ENCODE data around the gene LIF.
"Not testable (repeated sequence)": the region's sequence is repeated elsewhere in the genome, so short reads cannot be mapped to it uniquely, and the experiment has no call there.

The LIF gene

DNA sequence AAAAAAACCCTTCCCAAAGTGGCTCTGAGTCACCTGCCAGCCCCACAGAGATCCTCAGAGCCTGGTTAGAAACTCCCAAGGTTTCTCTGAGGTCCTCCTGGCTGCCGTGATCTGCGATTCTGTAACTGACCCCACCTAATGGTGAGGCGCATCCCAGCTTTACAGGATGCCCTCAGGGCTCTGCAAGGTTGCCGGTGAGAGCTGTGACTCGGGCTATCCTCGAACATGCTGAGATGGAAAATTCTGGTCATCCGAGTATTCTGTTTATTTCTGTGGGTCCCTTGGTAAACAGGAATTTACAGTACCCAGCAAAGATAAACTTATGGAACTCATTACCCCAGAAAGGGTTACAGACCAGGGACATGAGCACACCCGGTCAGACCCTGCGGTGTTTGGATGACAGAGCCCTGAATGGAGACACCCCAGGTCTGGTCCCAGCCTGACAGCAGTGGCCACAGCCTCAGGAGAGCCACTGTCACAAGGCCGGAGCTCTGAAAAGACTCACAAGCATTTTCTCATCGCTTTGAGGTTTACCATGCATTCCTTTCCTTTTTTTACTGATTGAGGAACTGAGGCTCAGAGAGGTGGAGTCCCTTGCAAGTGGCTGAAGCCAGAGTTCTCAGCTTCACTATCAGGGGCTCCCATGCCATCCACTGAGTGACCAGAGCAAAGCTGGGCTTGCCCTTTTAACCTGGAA lies 22.2 kb downstream of the LIF start:
- no peak for DNase-seq

DNA sequence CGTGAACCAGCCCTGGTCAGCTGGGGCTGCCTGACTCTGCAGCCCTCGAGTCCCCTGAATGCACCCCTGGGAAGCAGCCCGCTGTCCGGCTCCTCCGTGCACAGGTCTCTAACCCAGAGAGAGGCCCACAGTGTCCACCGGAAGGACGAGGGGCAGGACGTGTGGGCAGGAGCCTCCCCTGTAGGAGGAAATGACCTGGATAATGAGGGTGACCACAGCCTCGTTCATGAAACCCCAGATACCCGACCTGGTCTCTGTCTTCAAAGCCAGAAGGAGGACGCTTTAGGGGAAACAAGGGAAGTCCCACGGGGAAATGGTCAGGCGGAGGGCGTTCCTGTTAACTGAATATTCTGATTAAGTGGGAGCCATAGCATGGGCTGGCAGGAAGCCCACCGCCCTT lies 23.3 kb downstream of the LIF start:
- DNase-seq, result no peak

DNA sequence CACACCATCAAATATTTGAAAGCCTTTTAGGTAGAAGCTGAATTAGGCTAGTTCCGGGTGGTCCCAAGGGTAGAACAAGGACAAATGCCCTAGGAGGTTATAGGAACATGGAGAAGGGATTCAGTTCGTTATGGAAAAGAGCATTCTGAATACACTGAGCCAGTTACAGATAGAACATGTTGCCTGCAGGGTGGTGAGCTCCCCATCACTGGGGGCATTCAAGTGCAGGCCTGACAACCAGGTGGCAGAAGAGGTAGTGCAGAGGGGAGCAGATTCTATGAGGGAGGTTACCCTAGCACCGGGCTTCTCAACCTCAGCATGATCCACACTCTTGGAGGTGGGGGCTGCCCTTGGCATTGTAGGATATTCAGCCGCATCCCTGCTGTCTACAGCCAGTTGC lies 24.2 kb downstream of the LIF start:
- DNase-seq, result no peak

DNA sequence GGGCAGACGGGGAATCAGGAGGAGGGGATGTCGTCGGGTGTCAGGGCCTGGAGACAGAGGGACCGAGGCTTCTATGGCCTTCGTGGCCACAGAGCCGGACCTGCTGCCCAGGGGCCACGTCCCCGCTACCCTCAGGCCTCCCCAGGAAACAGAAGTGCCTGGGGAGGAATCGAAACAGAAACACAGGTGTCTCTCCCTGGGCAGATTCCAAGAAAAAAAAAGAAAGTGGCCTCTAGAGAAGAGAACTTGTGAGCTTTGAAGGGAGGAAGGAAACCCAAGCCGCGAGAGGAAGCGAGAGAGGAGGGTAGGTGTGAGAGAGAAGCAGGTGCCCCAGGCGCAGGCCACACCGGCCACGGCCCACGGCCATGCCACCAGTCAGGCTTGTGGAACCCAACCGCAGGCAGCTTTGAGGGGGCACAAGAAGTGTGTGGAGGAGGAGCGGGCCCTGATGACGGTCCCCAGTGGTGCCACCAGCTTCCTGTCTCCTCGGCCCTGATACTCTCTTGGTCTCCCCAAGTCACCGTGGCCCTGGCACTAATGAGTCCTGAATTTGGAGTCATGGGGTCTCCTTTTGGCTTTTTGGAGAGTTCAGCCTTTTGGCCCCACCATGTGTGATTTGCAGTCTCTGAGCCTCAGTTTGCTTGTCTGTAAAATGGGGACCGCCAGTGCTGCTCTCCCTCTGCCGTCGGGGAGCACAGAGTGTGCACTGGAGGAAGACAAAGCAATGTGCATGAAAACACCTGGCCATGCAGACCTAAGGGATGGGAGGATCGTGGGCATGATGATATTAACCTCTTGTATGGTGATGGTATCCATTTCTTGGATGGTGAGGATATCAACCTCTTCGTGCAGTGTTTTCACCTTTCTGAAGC lies 25.2 kb downstream of the LIF start:
- DNase-seq, result no peak

DNA sequence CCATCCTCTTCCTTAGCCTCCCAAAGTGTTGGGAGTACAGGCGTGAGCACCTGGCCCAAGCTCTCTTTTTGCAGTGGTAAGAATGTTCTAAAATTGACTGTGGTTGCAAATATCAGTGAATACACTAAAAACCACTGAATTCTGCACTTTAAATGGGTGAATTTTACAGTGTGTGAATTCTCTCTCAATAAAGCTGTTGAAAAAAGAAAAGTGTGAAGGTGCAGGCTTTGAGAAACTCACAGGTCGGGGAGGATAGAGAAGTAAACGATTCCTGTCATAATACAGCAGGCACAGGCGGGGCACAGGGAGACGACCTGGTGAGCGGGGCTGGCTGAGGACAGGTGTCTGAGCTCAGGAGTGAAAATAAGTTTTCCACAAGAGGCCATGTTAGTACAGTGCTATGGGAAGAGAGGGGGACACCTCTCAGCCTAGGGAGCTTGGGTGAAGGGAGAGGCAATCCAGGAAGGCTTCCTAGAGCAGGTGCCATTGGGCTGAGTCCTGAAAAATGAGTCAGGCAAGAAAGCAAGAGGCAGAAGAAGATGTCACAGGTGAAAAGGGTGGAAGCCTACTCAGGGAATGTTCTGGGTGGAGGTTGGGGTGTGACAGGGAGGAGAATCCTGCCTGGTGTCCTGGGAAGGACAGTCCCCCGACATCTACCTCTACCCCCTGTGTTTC lies 26.1 kb downstream of the LIF start:
- no peak for DNase-seq

- DNase-seq, result no peak
Measured at GRCh38 chr22:30219668-30220278, 26.8 kb downstream of the LIF start.

DNA sequence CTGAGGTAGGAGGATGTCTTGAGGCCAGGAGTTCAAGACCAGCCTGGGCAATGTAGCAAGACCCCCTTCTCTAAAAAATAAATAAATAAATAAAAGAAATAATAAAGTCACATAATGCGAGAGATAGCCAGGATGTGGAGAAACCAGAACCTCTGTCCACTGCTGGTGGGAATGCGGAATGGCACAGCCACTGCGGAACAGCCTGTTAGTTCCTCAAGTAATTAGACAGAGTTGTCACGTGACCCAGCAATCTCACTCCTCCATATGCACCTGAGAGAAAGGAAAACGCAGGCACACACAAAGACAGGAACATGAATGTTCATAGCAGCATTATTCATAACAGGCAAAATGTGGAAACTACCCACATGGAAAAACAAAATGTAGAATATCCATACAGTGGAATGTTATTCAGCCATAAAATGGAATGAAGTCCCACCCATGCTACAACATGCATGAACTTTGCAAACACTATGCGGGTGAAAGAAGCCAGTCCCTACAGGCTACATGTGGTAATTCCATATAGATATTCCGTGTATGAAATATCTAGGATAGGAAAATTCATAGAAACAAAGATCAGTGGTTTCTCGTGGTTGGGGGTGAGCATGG lies 27.4 kb downstream of the LIF start:
- no peak for DNase-seq

DNA sequence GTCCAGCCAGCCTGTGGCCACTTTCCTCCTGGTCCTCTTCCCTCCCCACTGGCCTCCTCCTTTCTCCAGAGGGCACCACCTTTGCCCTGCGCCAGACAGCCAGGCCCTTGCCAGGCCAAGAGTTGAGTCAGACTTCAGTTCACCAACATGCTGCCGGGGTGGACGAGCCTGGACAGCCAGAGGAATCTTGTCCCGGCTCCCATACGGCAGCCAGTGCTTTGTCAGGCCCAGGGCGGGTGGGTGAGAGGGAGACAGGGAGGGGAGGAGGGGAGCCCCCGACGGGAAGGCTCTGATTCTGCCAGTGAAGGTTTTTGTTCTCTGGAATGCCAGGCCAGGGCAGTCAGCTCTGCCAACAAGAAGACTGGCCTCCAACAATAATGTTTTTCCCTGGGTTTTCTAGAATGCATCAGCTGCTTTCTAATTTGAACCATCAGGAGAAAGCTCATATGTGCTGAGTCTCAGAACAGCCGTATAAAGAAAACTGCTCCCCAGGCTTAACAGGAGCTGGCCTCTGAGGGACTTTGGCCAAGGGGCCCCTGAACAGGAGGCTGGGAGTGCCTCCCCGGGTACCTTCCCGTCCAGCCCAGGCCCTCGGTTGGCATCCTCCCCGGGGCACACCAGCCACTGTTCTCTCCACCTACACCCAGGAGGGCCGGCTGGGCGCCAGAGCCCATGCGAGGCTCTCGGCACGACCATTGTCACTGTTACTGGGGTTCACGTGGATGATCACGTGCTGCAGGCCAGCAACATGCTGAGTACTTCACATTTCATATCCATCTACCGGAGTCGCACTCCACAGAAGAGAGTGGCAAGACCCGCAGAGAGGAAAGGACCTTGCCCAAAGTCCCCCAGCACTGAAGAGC lies 28.6 kb downstream of the LIF start:
- no peak for DNase-seq

DNA sequence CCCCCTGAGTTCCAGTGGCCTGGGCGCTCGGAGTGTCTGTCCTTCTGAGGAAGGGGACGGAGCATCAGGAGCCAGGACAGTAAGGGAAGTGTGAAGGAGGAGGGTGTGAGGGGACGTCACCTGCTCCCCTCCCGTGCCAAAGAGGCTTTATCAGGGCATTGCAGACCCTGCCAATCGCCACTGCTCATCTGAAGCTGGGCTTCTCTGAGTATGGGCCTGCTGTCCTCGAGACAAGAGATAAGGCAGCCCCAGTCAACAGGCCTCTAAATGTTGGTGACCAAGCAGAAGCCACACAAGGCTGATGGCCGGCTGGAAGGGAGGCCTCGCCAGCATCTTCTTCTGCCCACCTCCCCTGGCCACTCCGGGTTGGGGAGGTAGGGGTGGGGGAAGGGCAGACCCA lies 29.8 kb downstream of the LIF start:
- no peak for DNase-seq

DNA sequence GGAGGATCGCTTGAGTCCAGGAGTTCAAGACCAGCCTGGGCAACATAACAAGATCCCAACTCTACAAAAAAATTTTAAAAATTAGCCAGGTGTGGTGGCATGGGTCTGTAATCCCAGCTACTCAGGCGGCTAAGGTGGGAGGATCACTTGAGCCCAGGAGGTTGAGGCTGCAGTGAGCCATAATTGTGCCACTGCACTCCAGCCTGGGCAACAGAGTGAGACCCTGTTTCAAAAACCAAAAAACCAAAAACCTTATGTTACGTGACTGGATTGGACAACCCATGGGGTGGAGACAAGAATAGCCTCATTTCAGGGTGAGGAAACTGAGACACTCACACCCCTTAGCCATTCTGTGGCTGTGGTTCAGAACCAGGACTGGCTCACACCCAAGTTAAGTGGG lies 30.3 kb downstream of the LIF start:
- not testable (repeated sequence) for DNase-seq

GRCh38 chr22:30214703-30215407 lies 31.7 kb downstream of the LIF start:
- no peak for DNase-seq

- DNase-seq, result no peak
Measured at GRCh38 chr22:30212996-30213441, 33.5 kb downstream of the LIF start.

- DNase-seq, result no peak
Measured at GRCh38 chr22:30212363-30212995, 34.1 kb downstream of the LIF start.

DNA sequence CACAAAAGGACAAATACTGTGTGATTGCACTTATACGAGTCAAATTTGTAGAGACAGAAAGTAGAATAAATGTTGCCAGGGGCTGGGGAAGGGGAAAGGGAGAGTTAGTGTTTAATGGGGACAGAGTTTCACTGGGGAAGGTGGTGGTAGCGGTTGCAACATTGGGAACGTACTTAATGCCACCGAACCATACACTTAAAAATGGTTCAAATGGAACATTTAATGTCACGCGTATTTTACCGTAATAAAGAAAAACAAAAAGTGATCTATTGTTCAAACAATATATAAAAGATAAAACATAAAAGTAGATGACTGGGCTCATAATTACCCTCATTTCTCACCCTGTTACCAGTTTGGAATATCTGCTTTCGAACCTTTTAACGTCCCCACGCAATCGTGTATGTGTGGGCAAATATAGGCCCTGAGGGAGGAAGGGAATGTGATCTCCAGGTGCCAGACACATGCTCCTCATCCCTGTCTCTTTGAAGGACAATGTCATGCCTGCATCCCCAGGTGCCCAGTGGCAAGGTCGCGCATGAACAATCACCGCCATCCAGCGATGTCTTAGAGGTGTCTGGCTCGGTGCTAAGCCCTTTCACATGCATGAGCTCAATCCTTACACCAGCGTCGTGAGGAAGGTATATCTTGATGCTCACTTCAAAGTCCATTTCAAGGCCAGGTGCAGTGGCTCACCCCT lies 35.3 kb downstream of the LIF start:
- DNase-seq, result no peak

GRCh38 chr22:30210235-30210909 lies 36.2 kb downstream of the LIF start:
- DNase-seq, result no peak

- no peak for DNase-seq
Measured at GRCh38 chr22:30209642-30210041, 36.9 kb downstream of the LIF start.

- DNase-seq, result no peak
Measured at GRCh38 chr22:30208631-30209603, 37.6 kb downstream of the LIF start.

DNA sequence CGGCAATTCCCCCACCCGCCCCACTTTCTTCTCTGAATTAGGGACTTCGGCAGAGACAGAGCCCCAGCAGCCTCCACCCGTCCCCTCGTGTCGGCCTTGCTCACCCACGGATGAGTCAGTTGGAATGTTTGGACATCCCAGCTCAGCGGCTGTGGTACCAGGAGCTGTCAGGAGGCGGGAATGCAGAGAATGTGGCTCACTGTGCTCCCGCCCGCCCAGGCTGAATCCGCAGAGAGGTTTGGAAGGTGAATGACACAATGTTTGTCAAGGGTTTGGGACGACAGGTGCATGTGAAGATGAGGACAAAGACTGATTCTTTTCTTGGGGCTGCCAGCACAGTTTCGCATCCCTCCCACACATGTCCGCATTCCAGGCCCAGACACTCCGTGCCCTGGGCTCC lies 39.6 kb downstream of the LIF start:
- DNase-seq, result no peak
